Kidney epithelial cell (primary cell): Measurements from ENCODE around the gene SKIC8. TPM values are rescaled to one million over a fixed set of nuclear protein-coding genes. Genes with fewer than 3 reads are reported as not detected.

ENCODE experiments used
- DNase-seq: peaks from one replicate; pipeline ENCODE4 v3.0.0-alpha.2; 2010; ENCODE audit warnings: low read depth
- H3K27me3 ChIP-seq: 2 replicates; pipeline ENCODE4 v1.6.0; 2011; ENCODE audit warnings: low read length; ENCODE audit not compliant: control insufficient read depth, insufficient read depth
- H3K36me3 ChIP-seq: 2 replicates; pipeline ENCODE4 v1.5.1; 2011; ENCODE audit warnings: low read length; ENCODE audit not compliant: control insufficient read depth, insufficient read depth
- H3K4me3 ChIP-seq: 2 replicates; pipeline ENCODE4 v1.5.1; 2011; ENCODE audit warnings: low read depth, mild to moderate bottlenecking, control low read depth, low read length
- CTCF ChIP-seq: IDR thresholded peaks from 2 replicates; pipeline ENCODE4 v1.5.1; 2011; ENCODE audit warnings: mild to moderate bottlenecking, moderate library complexity, low read length, control low read depth, inconsistent platforms; ENCODE audit not compliant: insufficient read depth, poor library complexity, severe bottlenecking
- total RNA-seq: library from RNA; depleted of rRNA; stranded (reverse); fragments of >200 nt; gene quantifications from 2 replicates; pipeline ENCODE4 v1.2.3, GENCODE V29; 2015

The SKIC8 gene
- total RNA-seq, 1 donor from 2014 or later = 51.1 TPM

GRCh38 chr15:78263351-78263781 is 36.0 kb downstream of the SKIC8 start:
- Histone ChIP-seq H3K4me3 (no peak overlapping the region), H3K27me3 (no peaks in the 10 kb centered on the region), H3K36me3 (no peaks in the 10 kb centered on the region)
- DNase-seq = no peak
- TF ChIP-seq CTCF = no peak

GRCh38 chr15:78261062-78261461 is 38.3 kb downstream of the SKIC8 start:
- Histone ChIP-seq H3K36me3 (no peaks in the 10 kb centered on the region), H3K4me3 (no peak overlapping the region), H3K27me3 (no peaks in the 10 kb centered on the region)
- TF ChIP-seq CTCF = no peak
- DNase-seq = no peak

- no peak for TF ChIP-seq CTCF
- H3K27me3 ChIP-seq = no peaks in the 10 kb centered on the region
- no peak overlapping the region for H3K4me3 ChIP-seq
- DNase-seq = no peak
- H3K36me3 ChIP-seq = no peaks in the 10 kb centered on the region
Observed at GRCh38 chr15:78260489-78260888, 38.9 kb downstream of the SKIC8 start.

GRCh38 chr15:78259232-78259631 is 40.2 kb downstream of the SKIC8 start:
- no peak for DNase-seq
- Histone ChIP-seq H3K27me3 (no peaks in the 10 kb centered on the region), H3K36me3 (no peaks in the 10 kb centered on the region), H3K4me3 (no peak overlapping the region)
- no peak for TF ChIP-seq CTCF

GRCh38 chr15:78257681-78258080 is 41.7 kb downstream of the SKIC8 start:
- Histone ChIP-seq H3K4me3 (no peak overlapping the region), H3K36me3 (no peaks in the 10 kb centered on the region), H3K27me3 (no peaks in the 10 kb centered on the region)
- TF ChIP-seq CTCF = no peak
- no peak for DNase-seq

GRCh38 chr15:78256044-78256437 is 43.4 kb downstream of the SKIC8 start:
- no peak for DNase-seq
- Histone ChIP-seq H3K27me3 (peaks cover 3% of the 10 kb centered on the region), H3K36me3 (no peaks in the 10 kb centered on the region), H3K4me3 (no peak overlapping the region)
- TF ChIP-seq CTCF = no peak
